Transverse colon (tissue), 4 donors: Measurements from ENCODE around the gene HOXB9. TPM values are rescaled to one million over a fixed set of nuclear protein-coding genes. Genes with fewer than 3 reads are reported as not detected.
A peak's percentile ranks its signal among the peaks of the same experiment; 100 is the strongest.

Source experiments
- DNase-seq: peaks from one replicate; pipeline ENCODE4 v3.0.0-alpha.2; 2019
- H3K27ac ChIP-seq, 4 donors: fragments of 200-600 bp; sonication (generic); 2 replicates each; pipeline ENCODE4 v1.5.1; 2016 to 2018; ENCODE audit warnings: inconsistent platforms in 4 of 4
- H3K27me3 ChIP-seq: fragments of 200-600 bp; sonication (generic); 2 replicates; pipeline ENCODE4 v1.5.1; 2017; ENCODE audit warnings: inconsistent platforms
- H3K36me3 ChIP-seq, 4 donors: fragments of 200-600 bp; sonication (generic); 2 replicates each; pipeline ENCODE4 v1.5.1; 2017 to 2019; ENCODE audit warnings: inconsistent platforms in 4 of 4
- H3K4me1 ChIP-seq, 4 donors: fragments of 200-600 bp; sonication (generic); 2 replicates each; pipeline ENCODE4 v1.5.1; 2017 to 2020; ENCODE audit warnings: inconsistent platforms in 4 of 4
- H3K4me3 ChIP-seq, 4 donors: fragments of 200-600 bp; sonication (generic); 1 replicate in 1 of 4; 2 replicates in 3 of 4; pipeline versions ENCODE4 v1.5.1 to v1.6.1; 2017 to 2019; ENCODE audit warnings: inconsistent platforms in 4 of 4
- H3K9me3 ChIP-seq, 2 donors: fragments of 200-600 bp; sonication (generic); 2 replicates each; pipeline ENCODE4 v1.5.1; 2017 to 2019; ENCODE audit warnings: inconsistent platforms in 2 of 2
- EP300 ChIP-seq: sonication (generic); formaldehyde crosslinking; IDR thresholded peaks from one replicate; pipeline ENCODE4 v1.6.1; 2017; ENCODE audit warnings: antibody characterized with exemption, low read depth
- POLR2A ChIP-seq: fragments of 450-650 bp; IDR thresholded peaks from one replicate; pipeline ENCODE4 v1.6.1; 2016; ENCODE audit warnings: antibody characterized with exemption, mild to moderate bottlenecking, moderate library complexity
- POLR2AphosphoS5 ChIP-seq, 3 donors: sonication (generic); formaldehyde crosslinking; IDR thresholded peaks; one replicate each; pipeline ENCODE4 v1.6.1; 2016; ENCODE audit warnings: antibody characterized with exemption in 3 of 3
- WGBS, 2 donors: methylation state at CpG; one replicate each; pipeline ENCODE4 v1.1.5; 2018; ENCODE audit warnings: low coverage in 1 of 2; 5-methylcytosine and 5-hydroxymethylcytosine counted together
- in situ Hi-C, 4 donors: fragments of 200-750 bp; cut with MboI; loops; one replicate each; pipeline versions ENCODE4 v1.15.0 to v1.15.1; 2017; ENCODE audit warnings: low sequenced_read_pairs in 3 of 4, low pct_ligation_motif_present in 1 of 4, low pct_unique_long_range_greater_than_20kb in 1 of 4
- intact Hi-C: fragments of 100-400 bp; cut with DNase I; formaldehyde crosslinking; loops from one replicate; pipeline ENCODE4 v1.15.1; 2023; ENCODE audit warnings: low total_unique reads
- total RNA-seq, 4 donors: library from RNA; depleted of rRNA; stranded (reverse); fragments of >200 nt; gene quantifications; one replicate each; pipeline ENCODE4 v1.1.0, GENCODE V29; 2016
- TF ChIP-seq, protein P1 (sequence below), 5 experiments: fragments of 200-600 bp in 3 of 5; fragments of 450-650 bp in 2 of 5; sonication (generic) in 3 of 5; IDR thresholded peaks; 1 replicate in 2 of 5; 2 replicates in 3 of 5; pipeline ENCODE4 v1.5.1; 2016 to 2017; ENCODE audit warnings: antibody characterized with exemption in 5 of 5, inconsistent platforms in 3 of 5, mild to moderate bottlenecking in 2 of 5, moderate library complexity in 1 of 5

The HOXB9 gene
- total RNA-seq, 4 donors from 2014 or later: 19.8 to 54.3 (median 29.4) TPM

GRCh38 chr17:48615047-48615962, 10.9 kb downstream of the HOXB9 start, which contains the start of gene HOXB8:
TSS of gene HOXB8 (minus strand) at chr17:48615292. CDS start at chr17:48614704, 588 bp downstream.
- no peak for DNase-seq
- Histone ChIP-seq H3K4me1 (peaks cover 0 to 77% (median 59%) of the 10 kb centered on the region in 4 donors), H3K36me3 (no peaks in the 10 kb centered on the region), H3K4me3 (peak within 1 kb of the TSS in 3 of 4 donors; percentile 62 to 75 (median 70)), H3K27me3 (peaks cover 93% of the 10 kb centered on the region), H3K9me3 (no peaks in the 10 kb centered on the region), H3K27ac (peak within 1 kb of the TSS; percentile 90 to 94 (median 92))
- in situ Hi-C loops: no loop called here
- WGBS, 2 donors: 15 to 23% methylated on average over 30 to 41 of the region's 41 CpGs
- intact Hi-C loops: loop anchor here (5.0 kb wide), 1 partner anchor 278 kb away; no protein-coding TSS in a partner anchor
- no peak for TF ChIP-seq POLR2A
- TF ChIP-seq POLR2AphosphoS5 (IDR thresholded peaks at IDR 0.05): peak in 1 of 3 donors; percentile 10

GRCh38 chr17:48613862-48614694, 12.1 kb downstream of the HOXB9 start:
- intact Hi-C loops (no loop called here), in situ Hi-C loops (no loop called here)
- 6 to 14% methylated on average over 3 to 55 of the region's 55 CpGs for WGBS, 2 donors
- DNase-seq: no peak
- no peaks in the 10 kb centered on the region for H3K9me3 ChIP-seq
- peak in 1 of 3 donors; percentile 26 for TF ChIP-seq POLR2AphosphoS5 (IDR thresholded peaks at IDR 0.05)
- TF ChIP-seq EP300: no peak
- TF ChIP-seq POLR2A: no peak
- TF ChIP-seq, protein P1, sequence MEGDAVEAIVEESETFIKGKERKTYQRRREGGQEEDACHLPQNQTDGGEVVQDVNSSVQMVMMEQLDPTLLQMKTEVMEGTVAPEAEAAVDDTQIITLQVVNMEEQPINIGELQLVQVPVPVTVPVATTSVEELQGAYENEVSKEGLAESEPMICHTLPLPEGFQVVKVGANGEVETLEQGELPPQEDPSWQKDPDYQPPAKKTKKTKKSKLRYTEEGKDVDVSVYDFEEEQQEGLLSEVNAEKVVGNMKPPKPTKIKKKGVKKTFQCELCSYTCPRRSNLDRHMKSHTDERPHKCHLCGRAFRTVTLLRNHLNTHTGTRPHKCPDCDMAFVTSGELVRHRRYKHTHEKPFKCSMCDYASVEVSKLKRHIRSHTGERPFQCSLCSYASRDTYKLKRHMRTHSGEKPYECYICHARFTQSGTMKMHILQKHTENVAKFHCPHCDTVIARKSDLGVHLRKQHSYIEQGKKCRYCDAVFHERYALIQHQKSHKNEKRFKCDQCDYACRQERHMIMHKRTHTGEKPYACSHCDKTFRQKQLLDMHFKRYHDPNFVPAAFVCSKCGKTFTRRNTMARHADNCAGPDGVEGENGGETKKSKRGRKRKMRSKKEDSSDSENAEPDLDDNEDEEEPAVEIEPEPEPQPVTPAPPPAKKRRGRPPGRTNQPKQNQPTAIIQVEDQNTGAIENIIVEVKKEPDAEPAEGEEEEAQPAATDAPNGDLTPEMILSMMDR (IDR thresholded peaks at IDR 0.05): no peak
- peaks cover 81% of the 10 kb centered on the region for H3K27me3 ChIP-seq
- H3K27ac ChIP-seq: peak overlapping the region; percentile 90 to 94 (median 92)
- peaks cover 0 to 75% (median 62%) of the 10 kb centered on the region in 4 donors for H3K4me1 ChIP-seq
- no peaks in the 10 kb centered on the region for H3K36me3 ChIP-seq
- peak overlapping the region in 3 of 4 donors; percentile 62 to 75 (median 70) for H3K4me3 ChIP-seq

- peak overlapping the region; percentile 90 to 94 (median 92) for H3K27ac ChIP-seq
- in situ Hi-C loops: no loop called here
- intact Hi-C loops: no loop called here
- H3K27me3 ChIP-seq: peaks cover 70% of the 10 kb centered on the region
- TF ChIP-seq, protein P1 (IDR thresholded peaks at IDR 0.05): peak in 3 of 5 experiments; percentile 21 to 29 (median 29)
- no peak for TF ChIP-seq EP300
- WGBS, 2 donors: 4 to 17% methylated on average over 1 to 67 of the region's 67 CpGs
- no peaks in the 10 kb centered on the region for H3K9me3 ChIP-seq
- peak; percentile 49 for DNase-seq
- H3K4me1 ChIP-seq: peaks cover 0 to 72% (median 53%) of the 10 kb centered on the region in 4 donors
- peak overlapping the region in 3 of 4 donors; percentile 62 to 75 (median 70) for H3K4me3 ChIP-seq
- no peaks in the 10 kb centered on the region for H3K36me3 ChIP-seq
Measured at GRCh38 chr17:48612854-48613691, 13.1 kb downstream of the HOXB9 start.

- Histone ChIP-seq H3K27me3 (peaks cover 64% of the 10 kb centered on the region), H3K9me3 (no peaks in the 10 kb centered on the region), H3K27ac (peak overlapping the region; percentile 90 to 94 (median 92)), H3K4me3 (peak overlapping the region in 3 of 4 donors; percentile 62 to 75 (median 70)), H3K36me3 (no peaks in the 10 kb centered on the region), H3K4me1 (peaks cover 0 to 66% (median 47%) of the 10 kb centered on the region in 4 donors)
- WGBS, 2 donors: 5 to 7% methylated on average over 15 of the region's 15 CpGs
- intact Hi-C loops (no loop called here), in situ Hi-C loops (no loop called here)
- no peak for DNase-seq
- TF ChIP-seq POLR2A (no peak), POLR2AphosphoS5 (IDR thresholded peaks at IDR 0.05) (no peak), EP300 (no peak)
- TF ChIP-seq, protein P1 (IDR thresholded peaks at IDR 0.05): no peak
Measured at GRCh38 chr17:48612456-48612853, 13.7 kb downstream of the HOXB9 start.
